Astrocyte (in vitro differentiated cells and primary cell): ENCODE results near the gene KLC4. TPM values are rescaled to one million over a fixed set of nuclear protein-coding genes. Genes with fewer than 3 reads are reported as not detected.

Experiments used
- DNase-seq: peaks from one replicate; pipeline ENCODE4 v3.0.0-alpha.2; 2010; ENCODE audit warnings: low read depth
- FAIRE-seq: peaks from 2 replicates; lab custom pipeline; 2011; peaks lifted over from hg19 to GRCh38; lab: Jason Lieb, UNC
- H2AFZ ChIP-seq: 2 replicates; pipeline ENCODE4 v1.6.0; 2012; ENCODE audit warnings: low read depth, low read length, inconsistent platforms
- H3K27ac ChIP-seq: 2 replicates; pipeline ENCODE4 v1.5.1; 2011; ENCODE audit warnings: low read depth, low read length, inconsistent platforms
- H3K27me3 ChIP-seq: 2 replicates; pipeline ENCODE4 v1.6.0; 2011; ENCODE audit warnings: low read length, inconsistent platforms; ENCODE audit not compliant: insufficient read depth
- H3K36me3 ChIP-seq: 2 replicates; pipeline ENCODE4 v1.5.1; 2011; ENCODE audit warnings: low read length, inconsistent platforms; ENCODE audit not compliant: insufficient read depth
- H3K4me1 ChIP-seq: 2 replicates; pipeline ENCODE4 v1.5.1; 2011; ENCODE audit warnings: low read length, inconsistent platforms; ENCODE audit not compliant: insufficient read depth
- H3K4me2 ChIP-seq: 2 replicates; pipeline ENCODE4 v1.6.0; 2012; ENCODE audit warnings: low read length, inconsistent platforms
- H3K4me3 ChIP-seq: 2 replicates; pipeline ENCODE4 v1.5.1; 2011; ENCODE audit warnings: low read depth, mild to moderate bottlenecking, low read length, inconsistent platforms; ENCODE audit not compliant: insufficient read depth
- H3K79me2 ChIP-seq: 2 replicates; pipeline ENCODE4 v1.6.0; 2012; ENCODE audit warnings: mild to moderate bottlenecking, low read length, inconsistent platforms; ENCODE audit not compliant: insufficient read depth
- H3K9ac ChIP-seq: 2 replicates; pipeline ENCODE4 v1.6.0; 2012; ENCODE audit warnings: mild to moderate bottlenecking, low read length, inconsistent platforms
- H3K9me3 ChIP-seq: 2 replicates; pipeline ENCODE4 v1.5.1; 2012; ENCODE audit warnings: low read depth, mild to moderate bottlenecking, low read length, inconsistent platforms; ENCODE audit not compliant: insufficient read depth
- H4K20me1 ChIP-seq: 2 replicates; pipeline ENCODE4 v1.6.0; 2012; ENCODE audit warnings: low read length, inconsistent platforms; ENCODE audit not compliant: insufficient read depth
- H3K27ac Mint-ChIP-seq: one replicate; pipeline ENCODE4 v1.8.0; 2021; ENCODE audit warnings: mild to moderate bottlenecking, mixed read lengths; ENCODE audit not compliant: unreplicated experiment
- H3K27me3 Mint-ChIP-seq: one replicate; pipeline ENCODE4 v1.8.0; 2021; ENCODE audit warnings: low read depth, mixed read lengths; ENCODE audit not compliant: unreplicated experiment
- H3K36me3 Mint-ChIP-seq: one replicate; pipeline ENCODE4 v1.8.0; 2021; ENCODE audit warnings: low read depth, mixed read lengths; ENCODE audit not compliant: unreplicated experiment
- H3K4me1 Mint-ChIP-seq: one replicate; pipeline ENCODE4 v1.8.0; 2021; ENCODE audit warnings: low read depth, mixed read lengths; ENCODE audit not compliant: unreplicated experiment
- H3K4me3 Mint-ChIP-seq: one replicate; pipeline ENCODE4 v1.8.0; 2021; ENCODE audit warnings: mild to moderate bottlenecking, moderate library complexity, mixed read lengths; ENCODE audit not compliant: unreplicated experiment
- H3K9me3 Mint-ChIP-seq: one replicate; pipeline ENCODE4 v1.8.0; 2021; ENCODE audit warnings: mild to moderate bottlenecking, mixed read lengths; ENCODE audit not compliant: unreplicated experiment
- EZH2 ChIP-seq: IDR thresholded peaks from 2 replicates; pipeline ENCODE4 v1.6.1; 2012; ENCODE audit warnings: mild to moderate bottlenecking, low read length, inconsistent platforms; ENCODE audit not compliant: insufficient read depth
- total RNA-seq: library from RNA; stranded (reverse); gene quantifications from 2 replicates; pipeline ENCODE4 v1.2.1, GENCODE V29; 2021
- TF ChIP-seq, protein P1 (sequence below): IDR thresholded peaks from 2 replicates; pipeline ENCODE4 v1.5.1; 2011; ENCODE audit warnings: low read depth, mild to moderate bottlenecking, inconsistent platforms, low read length, moderate library complexity; ENCODE audit not compliant: insufficient read depth

Gene KLC4
- total RNA-seq, 1 donor from 2014 or later = 35.4 TPM

DNA sequence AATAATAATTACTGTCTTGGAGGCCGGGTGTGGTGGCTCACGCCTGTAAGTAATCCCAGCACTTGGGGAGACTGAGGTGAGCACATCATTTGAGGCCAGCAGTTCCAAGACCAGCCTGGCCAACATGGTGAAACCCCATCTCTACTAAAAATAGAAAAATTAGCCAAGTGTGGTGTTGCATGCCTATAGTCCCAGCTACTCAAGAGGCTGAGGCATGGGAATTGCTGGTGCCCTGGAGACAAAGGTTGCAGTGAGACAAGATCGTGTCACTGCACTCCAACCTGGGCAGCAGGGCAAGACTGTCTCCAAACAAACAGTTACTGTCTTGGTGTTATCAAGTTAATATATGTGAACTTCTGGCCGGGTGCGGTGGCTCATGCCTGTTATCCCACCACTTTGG lies 33.1 kb upstream of the KLC4 start:
- Histone ChIP-seq H3K79me2 (peaks cover 41% of the 10 kb centered on the region), H2AFZ (no peak overlapping the region), H4K20me1 (peaks cover 37% of the 10 kb centered on the region), H3K4me2 (no peak overlapping the region), H3K9me3 (no peaks in the 10 kb centered on the region), H3K27ac (no peak overlapping the region), H3K4me3 (no peak overlapping the region), H3K4me1 (peaks cover under 1% of the 10 kb centered on the region), H3K9ac (no peak overlapping the region), H3K27me3 (no peaks in the 10 kb centered on the region), H3K36me3 (peaks cover 49% of the 10 kb centered on the region)
- Mint-ChIP-seq H3K9me3 (no peaks in the 10 kb centered on the region), H3K4me3 (no peak overlapping the region), H3K4me1 (peaks cover 5% of the 10 kb centered on the region), H3K27me3 (no peaks in the 10 kb centered on the region), H3K27ac (peak overlapping the region; percentile 72), H3K36me3 (peaks cover 16% of the 10 kb centered on the region)
- no peak for FAIRE-seq
- no peak for TF ChIP-seq EZH2
- TF ChIP-seq, protein P1, sequence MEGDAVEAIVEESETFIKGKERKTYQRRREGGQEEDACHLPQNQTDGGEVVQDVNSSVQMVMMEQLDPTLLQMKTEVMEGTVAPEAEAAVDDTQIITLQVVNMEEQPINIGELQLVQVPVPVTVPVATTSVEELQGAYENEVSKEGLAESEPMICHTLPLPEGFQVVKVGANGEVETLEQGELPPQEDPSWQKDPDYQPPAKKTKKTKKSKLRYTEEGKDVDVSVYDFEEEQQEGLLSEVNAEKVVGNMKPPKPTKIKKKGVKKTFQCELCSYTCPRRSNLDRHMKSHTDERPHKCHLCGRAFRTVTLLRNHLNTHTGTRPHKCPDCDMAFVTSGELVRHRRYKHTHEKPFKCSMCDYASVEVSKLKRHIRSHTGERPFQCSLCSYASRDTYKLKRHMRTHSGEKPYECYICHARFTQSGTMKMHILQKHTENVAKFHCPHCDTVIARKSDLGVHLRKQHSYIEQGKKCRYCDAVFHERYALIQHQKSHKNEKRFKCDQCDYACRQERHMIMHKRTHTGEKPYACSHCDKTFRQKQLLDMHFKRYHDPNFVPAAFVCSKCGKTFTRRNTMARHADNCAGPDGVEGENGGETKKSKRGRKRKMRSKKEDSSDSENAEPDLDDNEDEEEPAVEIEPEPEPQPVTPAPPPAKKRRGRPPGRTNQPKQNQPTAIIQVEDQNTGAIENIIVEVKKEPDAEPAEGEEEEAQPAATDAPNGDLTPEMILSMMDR = no peak
- DNase-seq = no peak

DNA sequence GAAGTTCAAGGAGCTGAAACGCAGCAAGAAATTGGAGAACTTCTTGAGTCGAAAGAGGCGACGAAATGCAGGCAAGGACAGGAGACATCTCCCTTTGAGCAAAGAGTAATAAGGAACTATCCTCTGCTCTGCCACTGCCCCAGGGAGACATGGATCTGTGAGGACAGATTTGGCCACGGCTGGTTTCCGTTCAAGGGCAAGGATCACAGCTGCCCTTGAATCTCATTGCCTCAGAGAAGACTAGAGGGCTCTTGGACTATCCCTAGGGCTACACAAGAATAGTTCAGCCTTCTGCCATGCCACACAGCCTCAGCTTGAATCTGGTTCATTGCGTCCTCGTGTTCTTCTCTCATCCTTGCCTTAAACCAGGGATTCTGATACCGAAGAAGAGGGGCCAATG lies 30.3 kb upstream of the KLC4 start:
- H3K27ac ChIP-seq = no peak overlapping the region
- H3K4me2 ChIP-seq = no peak overlapping the region
- peaks cover 51% of the 10 kb centered on the region for H3K36me3 ChIP-seq
- peaks cover 14% of the 10 kb centered on the region for H3K79me2 ChIP-seq
- no peaks in the 10 kb centered on the region for H3K27me3 ChIP-seq
- no peak overlapping the region for H3K27ac Mint-ChIP-seq
- H3K4me1 ChIP-seq = no peaks in the 10 kb centered on the region
- H3K9me3 Mint-ChIP-seq = no peaks in the 10 kb centered on the region
- TF ChIP-seq, protein P1 = no peak
- no peaks in the 10 kb centered on the region for H3K27me3 Mint-ChIP-seq
- no peak overlapping the region for H2AFZ ChIP-seq
- no peak overlapping the region for H3K4me3 Mint-ChIP-seq
- no peak overlapping the region for H3K4me3 ChIP-seq
- peaks cover 19% of the 10 kb centered on the region for H3K36me3 Mint-ChIP-seq
- no peaks in the 10 kb centered on the region for H3K9me3 ChIP-seq
- H3K4me1 Mint-ChIP-seq = peaks cover 3% of the 10 kb centered on the region
- FAIRE-seq (no peak), DNase-seq (no peak)
- no peak overlapping the region for H3K9ac ChIP-seq
- H4K20me1 ChIP-seq = peaks cover 44% of the 10 kb centered on the region

DNA sequence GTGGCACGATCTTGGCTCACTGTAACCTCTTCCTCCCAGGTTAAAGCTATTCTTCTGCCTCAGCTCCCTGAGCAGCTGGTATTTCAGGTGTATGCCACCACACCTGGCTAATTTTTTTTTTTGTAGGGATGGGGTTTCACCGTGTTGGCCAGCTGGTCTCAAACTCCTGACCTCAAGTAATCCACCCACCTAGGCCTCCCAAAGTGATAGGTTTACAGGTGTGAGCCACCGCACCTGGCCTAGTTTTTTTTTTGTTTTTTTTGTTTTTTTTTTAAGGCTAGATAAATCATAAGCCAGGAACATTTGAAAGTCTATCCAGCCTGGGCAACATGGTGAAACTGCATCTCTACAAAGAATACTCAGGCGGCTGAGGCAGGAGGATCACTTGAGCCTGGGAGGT lies 27.1 kb upstream of the KLC4 start:
- H3K9me3 ChIP-seq = no peaks in the 10 kb centered on the region
- Mint-ChIP-seq H3K4me3 (no peak overlapping the region), H3K9me3 (no peaks in the 10 kb centered on the region), H3K27me3 (no peaks in the 10 kb centered on the region), H3K27ac (no peak overlapping the region), H3K4me1 (no peaks in the 10 kb centered on the region), H3K36me3 (peaks cover 19% of the 10 kb centered on the region)
- no peak overlapping the region for H3K4me3 ChIP-seq
- no peak overlapping the region for H3K27ac ChIP-seq
- H3K4me2 ChIP-seq = no peak overlapping the region
- H3K27me3 ChIP-seq = no peaks in the 10 kb centered on the region
- no peak overlapping the region for H2AFZ ChIP-seq
- peaks cover 5% of the 10 kb centered on the region for H3K79me2 ChIP-seq
- H3K9ac ChIP-seq = no peak overlapping the region
- no peaks in the 10 kb centered on the region for H3K4me1 ChIP-seq
- FAIRE-seq (no peak), DNase-seq (no peak)
- peaks cover 34% of the 10 kb centered on the region for H4K20me1 ChIP-seq
- peaks cover 32% of the 10 kb centered on the region for H3K36me3 ChIP-seq
- TF ChIP-seq, protein P1 = no peak
- TF ChIP-seq EZH2 = no peak
